Loucy (cell line): ENCODE measurements around the gene TSPEAR.

Experiments
- EZH2phosphoT487 ChIP-seq: fragments of 200-600 bp; IDR thresholded peaks from 2 replicates; pipeline ENCODE4 v1.6.1; 2018; ENCODE audit warnings: antibody characterized with exemption, mild to moderate bottlenecking, moderate library complexity, borderline replicate concordance
- TF ChIP-seq, protein P1 (sequence below): fragments of 200-600 bp; sonication (generic); conservative IDR thresholded peaks from 2 replicates; pipeline ENCODE4 v1.5.1; 2014; ENCODE audit warnings: mild to moderate bottlenecking, antibody characterized with exemption, low read length

DNA sequence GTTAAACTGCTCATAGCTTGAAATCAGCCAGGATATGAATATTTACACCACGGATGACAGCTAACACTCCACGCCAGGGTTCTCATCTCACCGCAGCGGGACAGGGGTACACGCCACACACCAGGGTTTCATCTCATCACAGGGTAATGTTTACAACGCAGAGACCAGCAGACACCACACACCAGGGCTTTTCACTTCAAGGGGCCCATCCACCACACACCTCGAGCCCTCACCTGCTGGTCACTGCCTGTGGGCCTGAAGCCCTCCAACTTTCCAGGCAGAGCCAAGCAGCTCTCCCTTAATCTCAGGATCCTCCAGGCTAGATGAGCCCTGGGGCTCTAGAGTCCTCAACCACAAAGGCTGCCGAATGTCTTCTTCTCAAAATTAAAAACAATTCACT lies 15.7 kb downstream of the TSPEAR start:
- TF ChIP-seq, protein P1, sequence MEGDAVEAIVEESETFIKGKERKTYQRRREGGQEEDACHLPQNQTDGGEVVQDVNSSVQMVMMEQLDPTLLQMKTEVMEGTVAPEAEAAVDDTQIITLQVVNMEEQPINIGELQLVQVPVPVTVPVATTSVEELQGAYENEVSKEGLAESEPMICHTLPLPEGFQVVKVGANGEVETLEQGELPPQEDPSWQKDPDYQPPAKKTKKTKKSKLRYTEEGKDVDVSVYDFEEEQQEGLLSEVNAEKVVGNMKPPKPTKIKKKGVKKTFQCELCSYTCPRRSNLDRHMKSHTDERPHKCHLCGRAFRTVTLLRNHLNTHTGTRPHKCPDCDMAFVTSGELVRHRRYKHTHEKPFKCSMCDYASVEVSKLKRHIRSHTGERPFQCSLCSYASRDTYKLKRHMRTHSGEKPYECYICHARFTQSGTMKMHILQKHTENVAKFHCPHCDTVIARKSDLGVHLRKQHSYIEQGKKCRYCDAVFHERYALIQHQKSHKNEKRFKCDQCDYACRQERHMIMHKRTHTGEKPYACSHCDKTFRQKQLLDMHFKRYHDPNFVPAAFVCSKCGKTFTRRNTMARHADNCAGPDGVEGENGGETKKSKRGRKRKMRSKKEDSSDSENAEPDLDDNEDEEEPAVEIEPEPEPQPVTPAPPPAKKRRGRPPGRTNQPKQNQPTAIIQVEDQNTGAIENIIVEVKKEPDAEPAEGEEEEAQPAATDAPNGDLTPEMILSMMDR: no peak
- TF ChIP-seq EZH2phosphoT487: no peak
